K562 (cell line): Measurements from ENCODE around the gene SNUPN. TPM values are rescaled to one million over a fixed set of nuclear protein-coding genes. Genes with fewer than 3 reads are reported as not detected.
A peak's percentile ranks its signal among the peaks of the same experiment; 100 is the strongest.

Experiments used
- CBX3 ChIP-seq, 2 experiments: IDR thresholded peaks; 1 replicate in 1 of 2; 2 replicates in 1 of 2; pipeline ENCODE4 v1.6.1; 2012; ENCODE audit warnings: inconsistent platforms in 2 of 2, low read length in 2 of 2, borderline replicate concordance in 1 of 2, control low read depth in 1 of 2
- ELK1 ChIP-seq: sonication (generic); formaldehyde crosslinking; IDR thresholded peaks from 2 replicates; pipeline ENCODE4 v1.8.1; 2022; ENCODE audit warnings: missing genetic modification reagents
- ETS1 ChIP-seq: conservative IDR thresholded peaks from 2 replicates; pipeline ENCODE4 v1.6.1; 2011; ENCODE audit warnings: low read depth, mild to moderate bottlenecking, low read length; ENCODE audit not compliant: control insufficient read depth
- ETV6 ChIP-seq, 3 experiments: fragments of 150-350 bp in 1 of 3; sonication (generic) in 1 of 3; formaldehyde crosslinking in 1 of 3; IDR thresholded peaks; 2 replicates each; pipeline versions ENCODE4 v1.6.1 to v1.8.0; 2014 to 2022; ENCODE audit warnings: borderline replicate concordance in 2 of 3, low read depth in 2 of 3, antibody characterized with exemption in 1 of 3, low read length in 1 of 3, mild to moderate bottlenecking in 1 of 3, missing genetic modification reagents in 1 of 3
- IRF1 ChIP-seq: sonication (generic); formaldehyde crosslinking; IDR thresholded peaks from 2 replicates; pipeline ENCODE4 v1.8.0; 2022; ENCODE audit warnings: missing genetic modification reagents, mild to moderate bottlenecking, borderline replicate concordance
- KLF13 ChIP-seq: fragments of 450-650 bp; IDR thresholded peaks from 2 replicates; pipeline ENCODE4 v1.6.1; 2016; ENCODE audit warnings: missing genetic modification characterization, low read depth, mild to moderate bottlenecking, missing compliant biosample characterization, moderate library complexity, borderline replicate concordance
- MCM2 ChIP-seq: fragments of 450-650 bp; IDR thresholded peaks from 2 replicates; pipeline ENCODE4 v1.6.1; 2017; ENCODE audit warnings: low read depth, mild to moderate bottlenecking
- NBN ChIP-seq: fragments of 450-650 bp; IDR thresholded peaks from 2 replicates; pipeline ENCODE4 v1.6.1; 2016; ENCODE audit warnings: low read depth, mild to moderate bottlenecking
- NR0B1 ChIP-seq: fragments of 450-650 bp; IDR thresholded peaks from one replicate; pipeline ENCODE4 v1.6.1; 2018; ENCODE audit warnings: mild to moderate bottlenecking, moderate library complexity; ENCODE audit not compliant: partially characterized antibody
- RHOXF2B ChIP-seq: fragments of 250-450 bp; sonication (Bioruptor Pico); conservative IDR thresholded peaks from 2 replicates; pipeline ENCODE4 v1.5.1; 2021
- SP2 ChIP-seq: IDR thresholded peaks from 2 replicates; pipeline ENCODE4 v1.6.1; 2011; ENCODE audit warnings: mild to moderate bottlenecking, low read depth, low read length, moderate library complexity; ENCODE audit not compliant: poor library complexity, severe bottlenecking; ENCODE audit errors: extremely low read depth
- TAF9B ChIP-seq: fragments of 450-650 bp; IDR thresholded peaks from 2 replicates; pipeline ENCODE4 v1.6.1; 2018; ENCODE audit warnings: mild to moderate bottlenecking; ENCODE audit not compliant: partially characterized antibody
- ZNF133 ChIP-seq: fragments of 250-450 bp; sonication (Bioruptor Pico); IDR thresholded peaks from 2 replicates; pipeline ENCODE4 v1.4.0; 2020; ENCODE audit warnings: mild to moderate bottlenecking
- ZNF239 ChIP-seq: fragments of 250-450 bp; sonication (Bioruptor Pico); IDR thresholded peaks from 2 replicates; pipeline ENCODE4 v1.4.0; 2020; ENCODE audit warnings: mild to moderate bottlenecking
- ZNF24 ChIP-seq: fragments of 450-650 bp; IDR thresholded peaks from 2 replicates; pipeline ENCODE4 v1.6.1; 2016
- ZNF431 ChIP-seq: sonication (generic); formaldehyde crosslinking; IDR thresholded peaks from 2 replicates; pipeline ENCODE4 v1.8.0; 2022; ENCODE audit warnings: mild to moderate bottlenecking, missing genetic modification reagents
- ZNF57 ChIP-seq: fragments of 450-650 bp; formaldehyde crosslinking; IDR thresholded peaks from 2 replicates; pipeline ENCODE4 v1.4.0; 2020; ENCODE audit warnings: mild to moderate bottlenecking, moderate library complexity
- ZNF696 ChIP-seq: fragments of 250-450 bp; sonication (Bioruptor Pico); conservative IDR thresholded peaks from 2 replicates; pipeline ENCODE4 v1.4.0; 2020; ENCODE audit warnings: mild to moderate bottlenecking, moderate library complexity
- ZNF699 ChIP-seq: fragments of 250-450 bp; sonication (Bioruptor Pico); IDR thresholded peaks from 2 replicates; pipeline ENCODE4 v1.8.0; 2021; ENCODE audit warnings: mild to moderate bottlenecking, moderate library complexity; ENCODE audit not compliant: insufficient replicate concordance
- ZNF717 ChIP-seq: fragments of 250-450 bp; sonication (Bioruptor Pico); IDR thresholded peaks from 2 replicates; pipeline ENCODE4 v1.5.0; 2021
- polyA plus RNA-seq, 8 experiments: library from polyadenylated mRNA; depleted of rRNA in 4 of 8; stranded (reverse) in 5 of 8; unstranded in 3 of 8; fragments of >200 nt; fragmentation: Nextera tagmentation in 2 of 8; fragmentation: Illumina TruSeq in 1 of 8; extraction: Ambion mirVana in 2 of 8; extraction: Trizol in 1 of 8; gene quantifications; 2 replicates each; pipeline versions ENCODE4 v1.2.1 to v1.2.3, GENCODE V29; 2011 to 2014; ENCODE audit warnings: inconsistent platforms in 1 of 8, missing spikeins in 1 of 8
- total RNA-seq, 7 experiments: library from RNA; depleted of rRNA in 6 of 7; stranded (reverse); fragments of >200 nt in 6 of 7; fragmentation: Illumina TruSeq in 2 of 7; extraction: Trizol in 2 of 7; gene quantifications; 2 replicates each; pipeline versions ENCODE4 v1.2.1 to v1.2.3, GENCODE V29; 2011 to 2021; ENCODE audit warnings: low replicate concordance in 1 of 7

SNUPN gene
- total and polyA plus RNA-seq, 9 of the 15 experiments (the other 6 are each of a cell fraction or from before 2014, with no cell fraction given): 32.2 to 78.3 (median 40.0) TPM

- TF ChIP-seq NR0B1 (no peak), TAF9B (peak; percentile 46), ETV6 (IDR thresholded peaks at IDR 0.05; ENCODE audit: borderline replicate concordance in 1 of 2, low read depth in 2 of 2, low read length in 1 of 2) (peak; percentile 98 to 99), ETV6 (CRISPR knock-in tag; IDR thresholded peaks at IDR 0.05; ENCODE audit: borderline replicate concordance) (no peak), ZNF717 (CRISPR knock-in tag) (no peak), RHOXF2B (CRISPR knock-in tag) (no peak), MCM2 (no peak), IRF1 (CRISPR knock-in tag) (no peak), ZNF699 (CRISPR knock-in tag) (no peak), NBN (peak; percentile 66; the same call in 1 of the 2 replicates), ZNF239 (CRISPR knock-in tag) (no peak), KLF13 (tag) (0 out of 2 replicates have a peak, but pooled peaks have one; percentile 11), ETS1 (0 out of 2 replicates have a peak, but pooled peaks have one; percentile 54), ELK1 (CRISPR knock-in tag) (no peak), SP2 (no peak), CBX3 (IDR thresholded peaks at IDR 0.05; ENCODE audit: borderline replicate concordance in 1 of 2, low read length in 2 of 2) (no peak), ZNF57 (CRISPR knock-in tag) (no peak), ZNF133 (CRISPR knock-in tag) (no peak), ZNF696 (CRISPR knock-in tag) (no peak), ZNF431 (CRISPR knock-in tag) (no peak), ZNF24 (no peak; the same call in 1 of the 2 replicates)
Observed at GRCh38 chr15:75625542-75626347, at the start of gene SNUPN (continued).
